ENCODE results near the gene PITPNB. TPM values are rescaled to one million over a fixed set of nuclear protein-coding genes. Genes with fewer than 3 reads are reported as not detected.

Gene PITPNB
- total and polyA plus RNA-seq, 7 donors: 20.4 to 135 (median 79.9) TPM

GRCh38 chr22:27880778-27881394 lies 38.2 kb downstream of the PITPNB start:
- peaks cover 0 to 99% (median 90%) of the 10 kb centered on the region in 4 donors for H3K4me1 ChIP-seq
- H3K36me3 ChIP-seq: peaks cover 0 to 5% (median 0%) of the 10 kb centered on the region in 4 donors
- 20 to 36% methylated on average over 6 of the region's 6 CpGs for WGBS, 2 donors
- H3K4me3 ChIP-seq: no peak overlapping the region
- H3K27me3 ChIP-seq: no peaks in the 10 kb centered on the region
- H3K9me3 ChIP-seq: no peaks in the 10 kb centered on the region
- DNase-seq: no peak
- H3K27ac ChIP-seq: peak overlapping the region; percentile 82 to 87 (median 84)
- TF ChIP-seq POLR2AphosphoS5 (IDR thresholded peaks at IDR 0.05) (peak in 3 of 4 donors; percentile 21 to 56 (median 26)), POLR2A (IDR thresholded peaks at IDR 0.05) (no peak), EP300 (IDR thresholded peaks at IDR 0.05) (no peak), CTCF (IDR thresholded peaks at IDR 0.05) (peak; percentile 74 to 86 (median 80))
- intact Hi-C loops (cut with DNase I): loop anchor here (1.0 to 10.0 kb wide), 2 partner anchors 128 to 714 kb away; no protein-coding TSS in a partner anchor

GRCh38 chr22:27879923-27880322 lies 39.1 kb downstream of the PITPNB start:
- Histone ChIP-seq H3K36me3 (peaks cover 0 to 5% (median 0%) of the 10 kb centered on the region in 4 donors), H3K9me3 (no peaks in the 10 kb centered on the region), H3K4me1 (peaks cover 0 to 100% (median 92%) of the 10 kb centered on the region in 4 donors), H3K4me3 (no peak overlapping the region), H3K27ac (peak overlapping the region; percentile 82 to 87 (median 84)), H3K27me3 (no peaks in the 10 kb centered on the region)
- TF ChIP-seq CTCF (IDR thresholded peaks at IDR 0.05): peak in 3 of 4 experiments; percentile 51 to 77 (median 56)
- TF ChIP-seq POLR2AphosphoS5 (IDR thresholded peaks at IDR 0.05): no peak
- intact Hi-C loops (cut with DNase I): loop anchor here (10.0 kb wide), 1 partner anchor 715 kb away; no protein-coding TSS in a partner anchor
- DNase-seq: no peak
- WGBS, 2 donors: 93 to 98% methylated on average over 1 of the region's 1 CpG

- H3K4me1 ChIP-seq: peaks cover 0 to 100% (median 95%) of the 10 kb centered on the region in 4 donors
- no peaks in the 10 kb centered on the region for H3K9me3 ChIP-seq
- peak overlapping the region; percentile 21 to 87 (median 72) for H3K27ac ChIP-seq
- no peaks in the 10 kb centered on the region for H3K36me3 ChIP-seq
- intact Hi-C loops (cut with DNase I): no loop called here
- H3K4me3 ChIP-seq: no peak overlapping the region
- H3K27me3 ChIP-seq: no peaks in the 10 kb centered on the region
- DNase-seq: no peak
- no peak for TF ChIP-seq POLR2AphosphoS5 (IDR thresholded peaks at IDR 0.05)
- TF ChIP-seq POLR2A (IDR thresholded peaks at IDR 0.05): no peak
- TF ChIP-seq EP300 (IDR thresholded peaks at IDR 0.05): no peak
- TF ChIP-seq CTCF (IDR thresholded peaks at IDR 0.05): no peak
Observed at GRCh38 chr22:27878541-27878940, 40.5 kb downstream of the PITPNB start.

GRCh38 chr22:27877501-27877900 lies 41.6 kb downstream of the PITPNB start:
- H3K9me3 ChIP-seq: no peaks in the 10 kb centered on the region
- no peaks in the 10 kb centered on the region for H3K36me3 ChIP-seq
- WGBS, 2 donors: 70 to 92% methylated on average over 2 of the region's 2 CpGs
- intact Hi-C loops (cut with DNase I): no loop called here
- H3K4me3 ChIP-seq: peak overlapping the region in 1 of 4 donors; percentile 7
- no peak for TF ChIP-seq EP300 (IDR thresholded peaks at IDR 0.05)
- TF ChIP-seq POLR2AphosphoS5 (IDR thresholded peaks at IDR 0.05): no peak
- TF ChIP-seq POLR2A (IDR thresholded peaks at IDR 0.05): no peak
- no peak for TF ChIP-seq CTCF (IDR thresholded peaks at IDR 0.05)
- H3K27ac ChIP-seq: peak overlapping the region; percentile 53 to 87 (median 72)
- H3K4me1 ChIP-seq: peaks cover 0 to 100% (median 95%) of the 10 kb centered on the region in 4 donors
- H3K27me3 ChIP-seq: no peaks in the 10 kb centered on the region
- DNase-seq: no peak

Data from sigmoid colon (tissue), 7 donors.